ENCODE measurements around the gene RPUSD2. TPM values are rescaled to one million over a fixed set of nuclear protein-coding genes. Genes with fewer than 3 reads are reported as not detected.

Gene RPUSD2
- 11.3 and 11.9 TPM in 2 replicates for total RNA-seq

GRCh38 chr15:40569129-40569953, at the start of gene RPUSD2:
TSS of gene RPUSD2 (plus strand) at chr15:40569299. CDS start at chr15:40569338, 39 bp downstream.

GRCh38 chr15:40564591-40565332, 4.3 kb upstream of the RPUSD2 start, which contains the start of gene CCDC32:
TSS of gene CCDC32 (minus strand) at chr15:40565042. CDS start at chr15:40563015, 2,027 bp downstream.

GRCh38 chr15:40593588-40594428, 24.7 kb downstream of the RPUSD2 start, which contains the start of gene KNL1:
TSS of gene KNL1 (plus strand) at chr15:40594249. CDS start at chr15:40602932, 8,683 bp downstream.

Other genes starting within 250 kb of the RPUSD2 start
- 23.4 and 24.6 TPM in 2 replicates for gene INAFM2, start 245.6 kb upstream of the RPUSD2 start, total RNA-seq
- 37.7 and 94.3 TPM in 2 replicates for gene CCDC9B, start 228.4 kb upstream of the RPUSD2 start, total RNA-seq
- gene PHGR1, start 218.3 kb upstream of the RPUSD2 start, total RNA-seq, result not detected in 2 replicates
- 0.09 and 0.30 TPM in 2 replicates for gene DISP2, start 211.1 kb upstream of the RPUSD2 start, total RNA-seq
- gene KNSTRN, start 186.6 kb upstream of the RPUSD2 start, total RNA-seq, result 16.0 and 67.1 TPM in 2 replicates
- gene IVD, start 163.5 kb upstream of the RPUSD2 start, total RNA-seq, result 48.0 and 51.4 TPM in 2 replicates
- gene BAHD1, start 128.3 kb upstream of the RPUSD2 start, total RNA-seq, result 4.5 and 8.0 TPM in 2 replicates
- gene CHST14, start 98.3 kb upstream of the RPUSD2 start, total RNA-seq, result 13.4 and 19.0 TPM in 2 replicates
- 17.0 and 21.1 TPM in 2 replicates for gene CCDC32, start 4.3 kb upstream of the RPUSD2 start, total RNA-seq
- gene KNL1, start 24.9 kb downstream of the RPUSD2 start, total RNA-seq, result 1.2 and 14.2 TPM in 2 replicates
- 0.30 and 4.8 TPM in 2 replicates for gene RAD51, start 125.9 kb downstream of the RPUSD2 start, total RNA-seq
- 25.7 and 26.4 TPM in 2 replicates for gene RMDN3, start 186.0 kb downstream of the RPUSD2 start, total RNA-seq
- gene GCHFR, start 194.8 kb downstream of the RPUSD2 start, total RNA-seq, result 0.60 and 2.4 TPM in 2 replicates
- under 0.01 and 0.05 TPM in 2 replicates for gene C15orf62, start 200.7 kb downstream of the RPUSD2 start, total RNA-seq
- gene ZFYVE19, start 237.8 kb downstream of the RPUSD2 start, total RNA-seq, result 15.1 and 19.3 TPM in 2 replicates
- gene DNAJC17, start 238.2 kb downstream of the RPUSD2 start, total RNA-seq, result 7.7 and 27.2 TPM in 2 replicates

Measured in smooth muscle cell of the umbilical artery (primary cell).